Prostate gland (tissue), 2 donors: ENCODE results near the gene GPR162.

Source experiments
- POLR2AphosphoS5 ChIP-seq: sonication (generic); formaldehyde crosslinking; IDR thresholded peaks from one replicate; pipeline ENCODE4 v1.6.1; 2017; ENCODE audit warnings: antibody characterized with exemption
- TF ChIP-seq, protein P1 (sequence below), 4 experiments: fragments of 200-600 bp in 2 of 4; fragments of 450-650 bp in 2 of 4; sonication (generic) in 2 of 4; IDR thresholded peaks; 1 replicate in 3 of 4; 2 replicates in 1 of 4; pipeline ENCODE4 v1.5.1; 2016 to 2019; ENCODE audit warnings: antibody characterized with exemption in 4 of 4, mild to moderate bottlenecking in 2 of 4, moderate library complexity in 2 of 4

DNA sequence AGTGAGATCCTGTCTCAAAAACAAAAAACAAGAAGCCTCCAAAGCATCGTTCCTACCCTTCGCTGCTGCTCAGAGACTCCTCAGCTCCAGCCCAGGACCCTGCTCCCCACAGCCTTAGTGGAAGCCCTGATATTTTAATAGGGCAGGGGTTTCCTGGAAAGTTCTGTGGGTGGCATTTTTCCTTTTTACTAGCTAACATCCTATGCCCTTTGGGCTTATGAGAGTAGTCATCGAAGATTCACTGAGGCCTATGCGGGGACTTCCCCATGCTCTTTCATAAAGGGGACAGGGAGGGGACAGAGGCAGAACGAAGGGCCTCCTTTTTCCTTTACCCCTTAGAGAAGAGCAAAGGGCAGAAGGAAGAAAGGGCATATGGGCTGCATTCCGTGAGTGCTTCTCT, 41.0 kb upstream of the GPR162 start:
- TF ChIP-seq POLR2AphosphoS5, result no peak
- TF ChIP-seq, protein P1, sequence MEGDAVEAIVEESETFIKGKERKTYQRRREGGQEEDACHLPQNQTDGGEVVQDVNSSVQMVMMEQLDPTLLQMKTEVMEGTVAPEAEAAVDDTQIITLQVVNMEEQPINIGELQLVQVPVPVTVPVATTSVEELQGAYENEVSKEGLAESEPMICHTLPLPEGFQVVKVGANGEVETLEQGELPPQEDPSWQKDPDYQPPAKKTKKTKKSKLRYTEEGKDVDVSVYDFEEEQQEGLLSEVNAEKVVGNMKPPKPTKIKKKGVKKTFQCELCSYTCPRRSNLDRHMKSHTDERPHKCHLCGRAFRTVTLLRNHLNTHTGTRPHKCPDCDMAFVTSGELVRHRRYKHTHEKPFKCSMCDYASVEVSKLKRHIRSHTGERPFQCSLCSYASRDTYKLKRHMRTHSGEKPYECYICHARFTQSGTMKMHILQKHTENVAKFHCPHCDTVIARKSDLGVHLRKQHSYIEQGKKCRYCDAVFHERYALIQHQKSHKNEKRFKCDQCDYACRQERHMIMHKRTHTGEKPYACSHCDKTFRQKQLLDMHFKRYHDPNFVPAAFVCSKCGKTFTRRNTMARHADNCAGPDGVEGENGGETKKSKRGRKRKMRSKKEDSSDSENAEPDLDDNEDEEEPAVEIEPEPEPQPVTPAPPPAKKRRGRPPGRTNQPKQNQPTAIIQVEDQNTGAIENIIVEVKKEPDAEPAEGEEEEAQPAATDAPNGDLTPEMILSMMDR (IDR thresholded peaks at IDR 0.05), result no peak
